ENCODE measurements around the gene SLC24A3. TPM values are rescaled to one million over a fixed set of nuclear protein-coding genes. Genes with fewer than 3 reads are reported as not detected.

The SLC24A3 gene
- total and polyA plus RNA-seq, 9 donors: 4.8 to 40.5 (median 18.6) TPM

GRCh38 chr20:19415786-19416185 lies 203.3 kb downstream of the SLC24A3 start:
- intact Hi-C loops (cut with DNase I): loop anchor here in 1 of 4 donors (10.0 kb wide), 1 partner anchor 591 kb away; no protein-coding TSS in a partner anchor
- no peak for DNase-seq
- Histone ChIP-seq H3K36me3 (no peaks in the 10 kb centered on the region), H3K27ac (no peak overlapping the region), H3K4me3 (no peak overlapping the region), H3K27me3 (no peaks in the 10 kb centered on the region), H3K4me1 (ENCODE audit: insufficient read depth) (peaks cover 3% of the 10 kb centered on the region), H3K9me3 (no peaks in the 10 kb centered on the region)
- no peak for TF ChIP-seq CTCF (IDR thresholded peaks at IDR 0.05)
- TF ChIP-seq POLR2A (IDR thresholded peaks at IDR 0.05): no peak
- no peak for TF ChIP-seq EP300 (IDR thresholded peaks at IDR 0.05)
- 93 to 96% (median 93%) methylated on average over 1 of the region's 1 CpG for WGBS, 3 donors

GRCh38 chr20:19416627-19417026 lies 204.2 kb downstream of the SLC24A3 start:
- Histone ChIP-seq H3K4me1 (ENCODE audit: insufficient read depth) (no peaks in the 10 kb centered on the region), H3K36me3 (no peaks in the 10 kb centered on the region), H3K27ac (no peak overlapping the region), H3K27me3 (no peaks in the 10 kb centered on the region), H3K9me3 (no peaks in the 10 kb centered on the region), H3K4me3 (no peak overlapping the region)
- WGBS, 3 donors: 90 to 95% (median 92%) methylated on average over 2 of the region's 2 CpGs
- intact Hi-C loops (cut with DNase I): loop anchor here in 1 of 4 donors (10.0 kb wide), 1 partner anchor 592 kb away; no protein-coding TSS in a partner anchor
- no peak for TF ChIP-seq POLR2A (IDR thresholded peaks at IDR 0.05)
- TF ChIP-seq EP300 (IDR thresholded peaks at IDR 0.05): no peak
- TF ChIP-seq CTCF (IDR thresholded peaks at IDR 0.05): no peak
- no peak for DNase-seq

- no peak for TF ChIP-seq POLR2A (IDR thresholded peaks at IDR 0.05)
- TF ChIP-seq EP300 (IDR thresholded peaks at IDR 0.05): no peak
- no peak for TF ChIP-seq CTCF (IDR thresholded peaks at IDR 0.05)
- Histone ChIP-seq H3K36me3 (no peaks in the 10 kb centered on the region), H3K4me1 (ENCODE audit: insufficient read depth) (no peaks in the 10 kb centered on the region), H3K9me3 (no peaks in the 10 kb centered on the region), H3K27me3 (no peaks in the 10 kb centered on the region), H3K27ac (no peak overlapping the region), H3K4me3 (no peak overlapping the region)
- intact Hi-C loops (cut with DNase I): loop anchor here in 1 of 4 donors (10.0 kb wide), 1 partner anchor 595 kb away; no protein-coding TSS in a partner anchor
- 12 to 17% (median 13%) methylated on average over 4 of the region's 4 CpGs for WGBS, 3 donors
- no peak for DNase-seq
Observed at GRCh38 chr20:19419396-19419795, 207.0 kb downstream of the SLC24A3 start.

GRCh38 chr20:19423097-19423899 lies 210.9 kb downstream of the SLC24A3 start:
- 67 to 72% (median 71%) methylated on average over 9 of the region's 9 CpGs for WGBS, 3 donors
- Histone ChIP-seq H3K27ac (no peak overlapping the region), H3K4me3 (no peak overlapping the region), H3K27me3 (no peaks in the 10 kb centered on the region), H3K9me3 (no peaks in the 10 kb centered on the region), H3K36me3 (no peaks in the 10 kb centered on the region), H3K4me1 (ENCODE audit: insufficient read depth) (no peaks in the 10 kb centered on the region)
- intact Hi-C loops (cut with DNase I): no loop called here
- DNase-seq: no peak
- no peak for TF ChIP-seq EP300 (IDR thresholded peaks at IDR 0.05)
- no peak for TF ChIP-seq POLR2A (IDR thresholded peaks at IDR 0.05)
- no peak for TF ChIP-seq CTCF (IDR thresholded peaks at IDR 0.05)
